Measurements from ENCODE around the gene IL27RA.

The IL27RA gene

GRCh38 chr19:14097532-14098151, 66.1 kb downstream of the IL27RA start:
- no peaks in the 10 kb centered on the region for H3K27me3 ChIP-seq (ENCODE audit: control insufficient read depth, insufficient read depth, low read length)
- H3K9me3 ChIP-seq (ENCODE audit: control insufficient read depth, insufficient read depth, low read length): no peaks in the 10 kb centered on the region
- H3K9ac ChIP-seq (ENCODE audit: low read depth, low read length): no peak overlapping the region
- no peaks in the 10 kb centered on the region for H3K4me1 ChIP-seq (ENCODE audit: control insufficient read depth, insufficient read depth, low read length)
- H3K4me3 ChIP-seq (ENCODE audit: low read depth, low read length): no peak overlapping the region
- peaks cover 2% of the 10 kb centered on the region for H3K36me3 ChIP-seq (ENCODE audit: control insufficient read depth, insufficient read depth, low read length)

- Histone ChIP-seq H3K4me3 (ENCODE audit: low read depth, low read length) (no peak overlapping the region), H3K36me3 (ENCODE audit: control insufficient read depth, insufficient read depth, low read length) (peaks cover 6% of the 10 kb centered on the region), H3K9ac (ENCODE audit: low read depth, low read length) (no peak overlapping the region), H3K9me3 (ENCODE audit: control insufficient read depth, insufficient read depth, low read length) (no peaks in the 10 kb centered on the region), H3K27me3 (ENCODE audit: control insufficient read depth, insufficient read depth, low read length) (no peaks in the 10 kb centered on the region), H3K4me1 (ENCODE audit: control insufficient read depth, insufficient read depth, low read length) (no peaks in the 10 kb centered on the region)
Observed at GRCh38 chr19:14101003-14101545, 69.5 kb downstream of the IL27RA start.

GRCh38 chr19:14102102-14102696, 70.6 kb downstream of the IL27RA start:
- H3K36me3 ChIP-seq (ENCODE audit: control insufficient read depth, insufficient read depth, low read length): peaks cover 6% of the 10 kb centered on the region
- no peaks in the 10 kb centered on the region for H3K27me3 ChIP-seq (ENCODE audit: control insufficient read depth, insufficient read depth, low read length)
- no peak overlapping the region for H3K4me3 ChIP-seq (ENCODE audit: low read depth, low read length)
- no peaks in the 10 kb centered on the region for H3K4me1 ChIP-seq (ENCODE audit: control insufficient read depth, insufficient read depth, low read length)
- H3K9ac ChIP-seq (ENCODE audit: low read depth, low read length): no peak overlapping the region
- H3K9me3 ChIP-seq (ENCODE audit: control insufficient read depth, insufficient read depth, low read length): no peaks in the 10 kb centered on the region

- Histone ChIP-seq H3K4me1 (ENCODE audit: control insufficient read depth, insufficient read depth, low read length) (no peaks in the 10 kb centered on the region), H3K27me3 (ENCODE audit: control insufficient read depth, insufficient read depth, low read length) (no peaks in the 10 kb centered on the region), H3K4me3 (ENCODE audit: low read depth, low read length) (no peak overlapping the region), H3K36me3 (ENCODE audit: control insufficient read depth, insufficient read depth, low read length) (peaks cover 6% of the 10 kb centered on the region), H3K9ac (ENCODE audit: low read depth, low read length) (no peak overlapping the region), H3K9me3 (ENCODE audit: control insufficient read depth, insufficient read depth, low read length) (no peaks in the 10 kb centered on the region)
Observed at GRCh38 chr19:14102756-14103155, 71.2 kb downstream of the IL27RA start.

Data from iPS-15b (cell line).